GM23248 (cell line): ENCODE measurements around the gene PLEKHS1. TPM values are rescaled to one million over a fixed set of nuclear protein-coding genes. Genes with fewer than 3 reads are reported as not detected.

Source experiments
- DNase-seq: peaks from one replicate; pipeline ENCODE4 v3.0.0-alpha.2; 2015
- H2AFZ ChIP-seq: fragments of 200-600 bp; sonication (generic); 2 replicates; pipeline ENCODE4 v1.6.1; 2016; ENCODE audit warnings: antibody characterized with exemption
- H3F3A ChIP-seq: fragments of 200-600 bp; sonication (generic); 2 replicates; pipeline ENCODE4 v1.6.1; 2016; ENCODE audit warnings: mild to moderate bottlenecking, antibody characterized with exemption, mixed run types; ENCODE audit not compliant: insufficient read depth
- H3K27ac ChIP-seq: fragments of 200-600 bp; sonication (generic); 2 replicates; pipeline ENCODE4 v1.5.1; 2016; ENCODE audit warnings: mild to moderate bottlenecking
- H3K27me3 ChIP-seq: fragments of 200-600 bp; sonication (generic); replicated peaks from 2 replicates; pipeline ENCODE4 v1.6.1; 2016; ENCODE audit warnings: mild to moderate bottlenecking; ENCODE audit not compliant: insufficient read depth
- H3K36me3 ChIP-seq: fragments of 200-600 bp; sonication (generic); 2 replicates; pipeline ENCODE4 v1.6.1; 2016; ENCODE audit warnings: low read depth, mild to moderate bottlenecking
- H3K4me1 ChIP-seq: fragments of 200-600 bp; sonication (generic); 2 replicates; pipeline ENCODE4 v1.6.1; 2016; ENCODE audit warnings: mild to moderate bottlenecking; ENCODE audit not compliant: insufficient read depth
- H3K4me2 ChIP-seq: fragments of 200-600 bp; sonication (generic); one replicate; pipeline ENCODE4 v1.6.1; 2016; ENCODE audit warnings: mild to moderate bottlenecking; ENCODE audit not compliant: unreplicated experiment
- H3K4me3 ChIP-seq: fragments of 200-600 bp; sonication (generic); 2 replicates; pipeline ENCODE4 v1.5.1; 2016; ENCODE audit warnings: mild to moderate bottlenecking
- H3K79me2 ChIP-seq: fragments of 200-600 bp; sonication (generic); 2 replicates; pipeline ENCODE4 v1.6.1; 2016; ENCODE audit warnings: mild to moderate bottlenecking; ENCODE audit not compliant: insufficient read depth
- H3K9ac ChIP-seq: fragments of 200-600 bp; sonication (generic); 2 replicates; pipeline ENCODE4 v1.6.1; 2016; ENCODE audit warnings: mild to moderate bottlenecking
- H3K9me2 ChIP-seq: fragments of 200-600 bp; sonication (generic); 2 replicates; pipeline ENCODE4 v1.6.1; 2016; ENCODE audit warnings: mixed run types, mild to moderate bottlenecking, moderate library complexity; ENCODE audit not compliant: insufficient read depth
- H3K9me3 ChIP-seq: fragments of 200-600 bp; sonication (generic); one replicate; pipeline ENCODE4 v1.6.1; 2017; ENCODE audit warnings: low read depth
- H4K20me1 ChIP-seq: fragments of 200-600 bp; sonication (generic); 2 replicates; pipeline ENCODE4 v1.6.0; 2016; ENCODE audit not compliant: insufficient read depth
- EZH2 ChIP-seq: fragments of 200-600 bp; sonication (generic); IDR thresholded peaks from 2 replicates; pipeline ENCODE4 v1.6.1; 2018; ENCODE audit warnings: antibody characterized with exemption, mild to moderate bottlenecking; ENCODE audit not compliant: insufficient read depth, poor library complexity, severe bottlenecking
- EZH2phosphoT487 ChIP-seq: fragments of 200-600 bp; sonication (generic); IDR thresholded peaks from 2 replicates; pipeline ENCODE4 v1.6.1; 2018; ENCODE audit warnings: antibody characterized with exemption, moderate library complexity, mild to moderate bottlenecking, low read depth; ENCODE audit not compliant: insufficient read depth
- WGBS, 2 experiments: methylation state at CpG; one replicate each; pipeline ENCODE4 v1.1.6; 2015 to 2017; ENCODE audit warnings: low lambda C conversion rate in 2 of 2, low coverage in 1 of 2; ENCODE audit errors: missing lambda C conversion rate in 2 of 2; 5-methylcytosine and 5-hydroxymethylcytosine counted together
- in situ Hi-C: fragments of 300-500 bp; cut with MboI; formaldehyde crosslinking; loops from 2 replicates; pipeline ENCODE4 v1.15.0; 2020
- polyA plus RNA-seq: library from polyadenylated mRNA; unstranded; fragments of >200 nt; fragmentation: Nextera tagmentation; extraction: Ambion mirVana; gene quantifications from 2 replicates; pipeline ENCODE4 v1.2.1, GENCODE V29; 2016
- total RNA-seq: library from RNA; depleted of rRNA; stranded (reverse); fragments of >200 nt; shearing (Covaris generic); gene quantifications from 2 replicates; pipeline ENCODE4 v1.2.3, GENCODE V29; 2014

Gene PLEKHS1
- total and polyA plus RNA-seq, 2 experiments from 2014 or later: not detected

GRCh38 chr10:113708640-113709039 is 42.8 kb upstream of the PLEKHS1 start:
- H3K9ac ChIP-seq: peak overlapping the region; percentile 29
- 78 to 81% methylated on average over 6 of the region's 6 CpGs for WGBS, 2 experiments
- no peak overlapping the region for H3K4me2 ChIP-seq
- H3K9me3 ChIP-seq: no peaks in the 10 kb centered on the region
- H3K27me3 ChIP-seq: no peaks in the 10 kb centered on the region
- in situ Hi-C loops: loop anchor here (10.0 kb wide), 1 partner anchor 396 kb away; no protein-coding TSS in a partner anchor
- H3K27ac ChIP-seq: peak overlapping the region; percentile 48
- no peaks in the 10 kb centered on the region; the same call in 1 of the 2 replicates for H4K20me1 ChIP-seq
- H2AFZ ChIP-seq: no peak overlapping the region
- no peak overlapping the region for H3K4me3 ChIP-seq
- peaks cover 32% of the 10 kb centered on the region for H3F3A ChIP-seq
- no peak for TF ChIP-seq EZH2phosphoT487
- no peak for DNase-seq
- no peaks in the 10 kb centered on the region for H3K9me2 ChIP-seq
- H3K4me1 ChIP-seq: peaks cover 15% of the 10 kb centered on the region
- H3K79me2 ChIP-seq: peaks cover 4% of the 10 kb centered on the region; the same call in 1 of the 2 replicates
- no peaks in the 10 kb centered on the region for H3K36me3 ChIP-seq

GRCh38 chr10:113709221-113709838 is 42.2 kb upstream of the PLEKHS1 start:
- no peak overlapping the region for H2AFZ ChIP-seq
- H3K9ac ChIP-seq: peak overlapping the region; percentile 29
- WGBS, 2 experiments: 10 to 12% methylated on average over 8 of the region's 8 CpGs
- H3K27ac ChIP-seq: peak overlapping the region; percentile 48
- peak; percentile 84 for DNase-seq
- H3K4me2 ChIP-seq: peak overlapping the region; percentile 21
- H3K4me3 ChIP-seq: peak overlapping the region; percentile 40; the same call in 1 of the 2 replicates
- TF ChIP-seq EZH2phosphoT487 (no peak), EZH2 (no peak)
- in situ Hi-C loops: loop anchor here (10.0 kb wide), 1 partner anchor 395 kb away; no protein-coding TSS in a partner anchor
- no peaks in the 10 kb centered on the region for H3K9me2 ChIP-seq
- H4K20me1 ChIP-seq: no peaks in the 10 kb centered on the region; the same call in 1 of the 2 replicates
- no peaks in the 10 kb centered on the region for H3K9me3 ChIP-seq
- H3K36me3 ChIP-seq: no peaks in the 10 kb centered on the region
- H3K79me2 ChIP-seq: peaks cover 4% of the 10 kb centered on the region; the same call in 1 of the 2 replicates
- peaks cover 15% of the 10 kb centered on the region for H3K4me1 ChIP-seq
- peaks cover 32% of the 10 kb centered on the region for H3F3A ChIP-seq
- no peaks in the 10 kb centered on the region for H3K27me3 ChIP-seq

DNA sequence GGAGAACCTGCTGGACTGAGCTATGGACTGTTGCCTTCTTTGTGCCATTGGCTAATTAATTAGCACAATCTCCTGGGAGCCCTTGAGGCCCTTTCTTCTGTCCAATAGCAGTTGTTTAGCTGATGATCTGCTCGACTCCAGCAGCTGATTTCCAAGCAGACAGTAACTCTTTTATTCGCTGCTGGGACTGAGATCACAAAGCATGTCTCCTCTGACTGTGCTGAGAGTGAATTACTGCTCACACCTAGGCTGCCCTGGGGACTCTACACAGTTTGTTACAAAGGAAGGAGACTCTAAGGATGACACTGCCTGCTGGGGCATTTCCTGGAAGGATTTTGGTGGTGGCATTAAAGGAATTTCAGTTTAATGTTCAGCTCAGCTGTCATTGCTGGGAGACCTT is 40.3 kb upstream of the PLEKHS1 start:
- no peak for DNase-seq
- Histone ChIP-seq H4K20me1 (no peaks in the 10 kb centered on the region; the same call in 1 of the 2 replicates), H3F3A (peaks cover 32% of the 10 kb centered on the region), H3K4me1 (peaks cover 15% of the 10 kb centered on the region), H3K36me3 (no peaks in the 10 kb centered on the region), H2AFZ (no peak overlapping the region), H3K79me2 (peaks cover 4% of the 10 kb centered on the region; the same call in 1 of the 2 replicates), H3K27me3 (no peaks in the 10 kb centered on the region), H3K9me3 (no peaks in the 10 kb centered on the region), H3K4me3 (no peak overlapping the region), H3K9ac (no peak overlapping the region), H3K27ac (no peak overlapping the region), H3K9me2 (no peaks in the 10 kb centered on the region), H3K4me2 (no peak overlapping the region)
- TF ChIP-seq EZH2phosphoT487: no peak
- TF ChIP-seq EZH2: no peak
- WGBS, 2 experiments: 59 to 64% methylated on average over 2 of the region's 2 CpGs
- in situ Hi-C loops: no loop called here

DNA sequence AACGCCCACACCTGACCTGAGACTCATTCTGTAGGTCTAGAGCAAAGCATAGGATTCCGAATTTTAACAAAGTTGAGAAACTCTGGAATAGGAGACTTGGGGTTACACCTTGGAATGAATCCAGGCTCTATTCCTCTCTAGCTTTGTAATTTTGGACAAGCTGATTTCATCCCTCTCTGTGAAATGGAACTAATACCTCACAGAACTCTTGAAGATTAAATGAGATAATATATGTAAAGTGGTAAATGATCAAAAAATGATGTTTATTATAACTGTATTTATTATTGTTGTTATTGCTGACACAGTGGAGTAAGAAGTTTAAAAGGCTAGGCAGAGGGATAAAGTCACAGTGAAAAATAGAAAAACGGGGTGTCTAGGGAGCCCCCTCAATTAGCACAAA is 39.5 kb upstream of the PLEKHS1 start:
- Histone ChIP-seq H3F3A (peaks cover 32% of the 10 kb centered on the region), H3K4me3 (no peak overlapping the region), H3K79me2 (peaks cover 4% of the 10 kb centered on the region; the same call in 1 of the 2 replicates), H4K20me1 (no peaks in the 10 kb centered on the region; the same call in 1 of the 2 replicates), H3K9ac (no peak overlapping the region), H3K4me1 (peaks cover 15% of the 10 kb centered on the region), H3K9me3 (no peaks in the 10 kb centered on the region), H3K27me3 (no peaks in the 10 kb centered on the region), H3K36me3 (no peaks in the 10 kb centered on the region), H3K27ac (no peak overlapping the region), H2AFZ (no peak overlapping the region), H3K4me2 (no peak overlapping the region), H3K9me2 (no peaks in the 10 kb centered on the region)
- 94 to 98% methylated on average over 3 of the region's 3 CpGs for WGBS, 2 experiments
- TF ChIP-seq EZH2phosphoT487: no peak
- no peak for TF ChIP-seq EZH2
- in situ Hi-C loops: no loop called here
- no peak for DNase-seq
